ENCODE measurements around the gene SLC35D3.

DNA sequence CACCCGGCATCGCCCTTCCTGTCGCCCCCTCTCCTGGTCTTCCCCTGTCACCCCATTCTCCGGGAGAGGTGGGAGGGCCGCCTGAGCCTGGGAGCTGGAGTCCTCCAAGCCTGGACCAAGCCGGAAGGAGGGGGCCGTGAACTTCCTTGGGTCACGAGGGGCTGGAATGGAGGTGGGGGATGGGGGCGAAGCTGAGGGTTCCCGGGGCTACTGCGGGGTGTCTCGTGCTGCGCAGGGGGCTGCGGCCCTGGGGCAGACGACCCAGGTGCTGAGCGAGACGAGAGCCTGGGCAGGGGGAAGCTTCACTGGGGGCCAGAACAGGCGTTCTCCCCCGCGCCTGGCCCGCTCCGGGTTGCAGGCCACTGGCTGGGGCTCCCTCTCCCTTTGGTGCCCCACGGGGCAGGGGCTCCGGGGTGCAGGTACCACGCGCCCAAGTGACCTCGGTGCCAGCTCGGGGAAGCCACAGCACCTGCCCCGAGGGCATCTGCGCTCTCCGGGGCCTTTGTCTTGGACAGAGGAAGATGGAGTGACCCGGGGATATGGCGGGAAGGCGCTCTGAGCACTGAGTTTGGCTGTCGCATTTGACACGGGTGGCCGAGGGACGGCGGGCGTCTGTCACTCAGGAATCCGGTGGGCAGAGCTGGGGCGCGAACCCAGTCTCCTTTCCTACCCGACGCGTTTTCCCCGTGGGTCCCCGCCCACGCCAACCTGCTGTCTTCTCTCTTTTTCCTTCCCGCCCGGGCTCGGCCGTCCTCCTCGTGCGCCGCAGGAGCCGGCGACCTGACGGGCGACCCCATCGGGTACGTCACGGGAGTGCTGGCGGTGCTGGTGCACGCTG is 1.2 kb downstream of the SLC35D3 start:
- no peak for TF ChIP-seq POLR2A (IDR thresholded peaks at IDR 0.05)
- TF ChIP-seq, protein P1, sequence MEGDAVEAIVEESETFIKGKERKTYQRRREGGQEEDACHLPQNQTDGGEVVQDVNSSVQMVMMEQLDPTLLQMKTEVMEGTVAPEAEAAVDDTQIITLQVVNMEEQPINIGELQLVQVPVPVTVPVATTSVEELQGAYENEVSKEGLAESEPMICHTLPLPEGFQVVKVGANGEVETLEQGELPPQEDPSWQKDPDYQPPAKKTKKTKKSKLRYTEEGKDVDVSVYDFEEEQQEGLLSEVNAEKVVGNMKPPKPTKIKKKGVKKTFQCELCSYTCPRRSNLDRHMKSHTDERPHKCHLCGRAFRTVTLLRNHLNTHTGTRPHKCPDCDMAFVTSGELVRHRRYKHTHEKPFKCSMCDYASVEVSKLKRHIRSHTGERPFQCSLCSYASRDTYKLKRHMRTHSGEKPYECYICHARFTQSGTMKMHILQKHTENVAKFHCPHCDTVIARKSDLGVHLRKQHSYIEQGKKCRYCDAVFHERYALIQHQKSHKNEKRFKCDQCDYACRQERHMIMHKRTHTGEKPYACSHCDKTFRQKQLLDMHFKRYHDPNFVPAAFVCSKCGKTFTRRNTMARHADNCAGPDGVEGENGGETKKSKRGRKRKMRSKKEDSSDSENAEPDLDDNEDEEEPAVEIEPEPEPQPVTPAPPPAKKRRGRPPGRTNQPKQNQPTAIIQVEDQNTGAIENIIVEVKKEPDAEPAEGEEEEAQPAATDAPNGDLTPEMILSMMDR (IDR thresholded peaks at IDR 0.05): no peak
- no peak for TF ChIP-seq EP300 (IDR thresholded peaks at IDR 0.05)
